Measurements from ENCODE around the gene CLHC1. TPM values are rescaled to one million over a fixed set of nuclear protein-coding genes. Genes with fewer than 3 reads are reported as not detected.
A peak's percentile ranks its signal among the peaks of the same experiment; 100 is the strongest.
"Not testable (repeated sequence)": the region's sequence is repeated elsewhere in the genome, so short reads cannot be mapped to it uniquely, and the experiment has no call there.

Gene CLHC1
- polyA plus RNA-seq, 6 donors from 2014 or later = 0.90 to 3.5 (median 1.6) TPM; not detected in 1

GRCh38 chr2:55245411-55245810, 13.3 kb upstream of the CLHC1 start:
- Mint-ChIP-seq H3K4me1 (no peaks in the 10 kb centered on the region), H3K36me3 (peaks cover 7 to 9% of the 10 kb centered on the region in 2 donors), H3K27ac (peak overlapping the region in 1 of 6 donors; percentile 89), H3K27me3 (no peaks in the 10 kb centered on the region), H3K4me3 (no peak overlapping the region), H3K9me3 (no peaks in the 10 kb centered on the region)
- DNase-seq (no peak), ATAC-seq (ENCODE audit: low read depth in 2 of 2) (no peak)

GRCh38 chr2:55242617-55243016, 10.5 kb upstream of the CLHC1 start:
- Mint-ChIP-seq H3K4me3 (no peak overlapping the region), H3K27ac (peak overlapping the region in 3 of 6 donors; percentile 67 to 89 (median 83)), H3K27me3 (no peaks in the 10 kb centered on the region), H3K9me3 (no peaks in the 10 kb centered on the region), H3K36me3 (peaks cover 11 to 12% of the 10 kb centered on the region in 2 donors), H3K4me1 (no peaks in the 10 kb centered on the region)
- DNase-seq (no peak), ATAC-seq (ENCODE audit: low read depth in 2 of 2) (no peak)

- not testable (repeated sequence) for DNase-seq; H3K27me3 Mint-ChIP-seq; H3K4me1 Mint-ChIP-seq; ATAC-seq (ENCODE audit: low read depth in 2 of 2); H3K27ac Mint-ChIP-seq; H3K4me3 Mint-ChIP-seq; H3K9me3 Mint-ChIP-seq
- H3K36me3 Mint-ChIP-seq = peaks cover 7 to 12% of the 10 kb centered on the region in 2 donors
Observed at GRCh38 chr2:55241582-55241981, 9.5 kb upstream of the CLHC1 start.

GRCh38 chr2:55239656-55240222, 7.6 kb upstream of the CLHC1 start:
- ATAC-seq (ENCODE audit: low read depth in 2 of 2) = no peak
- DNase-seq = no peak
- H3K9me3 Mint-ChIP-seq = no peaks in the 10 kb centered on the region
- H3K4me3 Mint-ChIP-seq = no peak overlapping the region
- H3K27ac Mint-ChIP-seq = no peak overlapping the region
- H3K27me3 Mint-ChIP-seq = no peaks in the 10 kb centered on the region
- H3K4me1 Mint-ChIP-seq = peaks cover under 1 to 5% (median 3%) of the 10 kb centered on the region in 3 donors
- H3K36me3 Mint-ChIP-seq = peaks cover 7 to 12% of the 10 kb centered on the region in 2 donors

- no peak for DNase-seq
- no peak for ATAC-seq (ENCODE audit: low read depth in 2 of 2)
- peaks cover 12 to 22% (median 21%) of the 10 kb centered on the region in 3 donors for H3K4me1 Mint-ChIP-seq
- H3K27ac Mint-ChIP-seq = peak overlapping the region in 1 of 6 donors; percentile 18
- H3K27me3 Mint-ChIP-seq = no peaks in the 10 kb centered on the region
- H3K36me3 Mint-ChIP-seq = peaks cover 13 to 15% of the 10 kb centered on the region in 2 donors
- H3K4me3 Mint-ChIP-seq = no peak overlapping the region
- H3K9me3 Mint-ChIP-seq = no peaks in the 10 kb centered on the region
Observed at GRCh38 chr2:55236992-55237543, 5.0 kb upstream of the CLHC1 start.

- DNase-seq (no peak), ATAC-seq (ENCODE audit: low read depth in 2 of 2) (no peak)
- Mint-ChIP-seq H3K27ac (peak overlapping the region in 3 of 6 donors; percentile 29 to 61 (median 32)), H3K9me3 (no peaks in the 10 kb centered on the region), H3K36me3 (peaks cover 13 to 15% of the 10 kb centered on the region in 2 donors), H3K4me3 (peak overlapping the region in 1 of 8 donors; percentile 91), H3K27me3 (no peaks in the 10 kb centered on the region), H3K4me1 (peaks cover 19 to 33% (median 33%) of the 10 kb centered on the region in 3 donors)
Observed at GRCh38 chr2:55235724-55236538, 3.8 kb upstream of the CLHC1 start.

GRCh38 chr2:55233658-55233940, 1.5 kb upstream of the CLHC1 start:
- H3K27me3 Mint-ChIP-seq = no peaks in the 10 kb centered on the region
- peaks cover 6 to 9% of the 10 kb centered on the region in 2 donors for H3K36me3 Mint-ChIP-seq
- H3K9me3 Mint-ChIP-seq = no peaks in the 10 kb centered on the region
- H3K4me1 Mint-ChIP-seq = peaks cover 30 to 50% (median 47%) of the 10 kb centered on the region in 3 donors
- no peak for ATAC-seq (ENCODE audit: low read depth in 2 of 2)
- H3K27ac Mint-ChIP-seq = peak overlapping the region in 5 of 6 donors; percentile 98 to 99 (median 99)
- no peak for DNase-seq
- H3K4me3 Mint-ChIP-seq = peak overlapping the region; percentile 91 to 100 (median 100)

- Mint-ChIP-seq H3K27ac (peak overlapping the region; percentile 98 to 99 (median 99)), H3K9me3 (peaks cover 0 to under 1% (median 0%) of the 10 kb centered on the region in 7 donors), H3K4me1 (peaks cover 35 to 55% (median 52%) of the 10 kb centered on the region in 3 donors), H3K36me3 (peaks cover 5 to 8% of the 10 kb centered on the region in 2 donors), H3K27me3 (no peaks in the 10 kb centered on the region), H3K4me3 (peak overlapping the region; percentile 91 to 100 (median 100))
- ATAC-seq (ENCODE audit: low read depth in 2 of 2) = peak; percentile 63 to 72
- peak; percentile 59 for DNase-seq
Observed at GRCh38 chr2:55232863-55233657, 967 bp upstream of the CLHC1 start.

- Mint-ChIP-seq H3K36me3 (peaks cover 5 to 8% of the 10 kb centered on the region in 2 donors), H3K4me3 (peak overlapping the region; percentile 91 to 100 (median 100)), H3K9me3 (peaks cover 0 to 5% (median 0%) of the 10 kb centered on the region in 7 donors), H3K27me3 (no peaks in the 10 kb centered on the region), H3K27ac (peak overlapping the region; percentile 98 to 99 (median 99)), H3K4me1 (peaks cover 41 to 67% (median 62%) of the 10 kb centered on the region in 3 donors)
- no peak for DNase-seq
- ATAC-seq (ENCODE audit: low read depth in 2 of 2) = no peak
Observed at GRCh38 chr2:55231546-55232083, 478 bp downstream of the CLHC1 start.

GRCh38 chr2:55230551-55230950, 1.5 kb downstream of the CLHC1 start:
- Mint-ChIP-seq H3K36me3 (peaks cover 5 to 8% of the 10 kb centered on the region in 2 donors), H3K4me1 (peaks cover 41 to 69% (median 62%) of the 10 kb centered on the region in 3 donors), H3K27ac (peak overlapping the region in 4 of 6 donors; percentile 67 to 99 (median 98)), H3K4me3 (peak overlapping the region; percentile 56 to 100 (median 100)), H3K27me3 (no peaks in the 10 kb centered on the region), H3K9me3 (peaks cover 0 to 5% (median 0%) of the 10 kb centered on the region in 7 donors)
- ATAC-seq (ENCODE audit: low read depth in 2 of 2) = no peak
- no peak for DNase-seq

- peak overlapping the region in 3 of 8 donors; percentile 26 to 91 (median 82) for H3K4me3 Mint-ChIP-seq
- no peak for DNase-seq
- peaks cover 0 to 5% (median 0%) of the 10 kb centered on the region in 7 donors for H3K9me3 Mint-ChIP-seq
- H3K4me1 Mint-ChIP-seq = peaks cover 35 to 64% (median 52%) of the 10 kb centered on the region in 3 donors
- H3K27me3 Mint-ChIP-seq = no peaks in the 10 kb centered on the region
- peak overlapping the region in 2 of 6 donors; percentile 18 to 50 for H3K27ac Mint-ChIP-seq
- ATAC-seq (ENCODE audit: low read depth in 2 of 2) = no peak
- H3K36me3 Mint-ChIP-seq = peaks cover 5 to 8% of the 10 kb centered on the region in 2 donors
Observed at GRCh38 chr2:55229221-55229620, 2.9 kb downstream of the CLHC1 start.

GRCh38 chr2:55228226-55228563, 3.9 kb downstream of the CLHC1 start:
- Mint-ChIP-seq H3K4me3 (peak overlapping the region in 6 of 8 donors; percentile 2 to 91 (median 44)), H3K27me3 (no peaks in the 10 kb centered on the region), H3K9me3 (peaks cover 0 to 5% (median 0%) of the 10 kb centered on the region in 7 donors), H3K27ac (peak overlapping the region in 4 of 6 donors; percentile 42 to 84 (median 66)), H3K36me3 (peaks cover 3 to 4% of the 10 kb centered on the region in 2 donors), H3K4me1 (peaks cover 33 to 60% (median 46%) of the 10 kb centered on the region in 3 donors)
- DNase-seq (no peak), ATAC-seq (ENCODE audit: low read depth in 2 of 2) (no peak)

All from naive B cell (primary cell).